Ovary (tissue), 9 donors: ENCODE measurements around the gene EPB41L3. TPM values are rescaled to one million over a fixed set of nuclear protein-coding genes. Genes with fewer than 3 reads are reported as not detected.

Experiments
- DNase-seq, 5 donors: peaks; one replicate each; pipeline ENCODE4 v3.0.0-alpha.2; 2019 to 2020
- H3K27ac ChIP-seq, 2 donors: fragments of 200-600 bp; one replicate each; pipeline versions ENCODE4 v1.5.1 to v1.8.0; 2019 to 2022
- H3K27me3 ChIP-seq: fragments of 200-600 bp; one replicate; pipeline ENCODE4 v1.8.0; 2022
- H3K36me3 ChIP-seq: fragments of 200-600 bp; sonication (generic); one replicate; pipeline ENCODE4 v1.5.1; 2019
- H3K4me1 ChIP-seq: one replicate; pipeline ENCODE4 v1.8.1; 2013; ENCODE audit warnings: mild to moderate bottlenecking, moderate library complexity; ENCODE audit not compliant: insufficient read depth
- H3K4me3 ChIP-seq: fragments of 200-600 bp; sonication (generic); one replicate; pipeline ENCODE4 v1.5.1; 2017
- H3K9me3 ChIP-seq, 2 donors: fragments of 200-600 bp in 1 of 2; sonication (generic) in 1 of 2; one replicate each; pipeline versions ENCODE4 v1.5.1 to v1.8.1; 2013 to 2019; ENCODE audit warnings: mild to moderate bottlenecking in 1 of 2, moderate library complexity in 1 of 2
- CTCF ChIP-seq, 3 donors: fragments of 450-650 bp in 2 of 3; fragments of 200-600 bp in 1 of 3; IDR thresholded peaks; one replicate each; pipeline versions ENCODE4 v1.5.1 to v1.8.0; 2016 to 2022; ENCODE audit warnings: antibody characterized with exemption in 3 of 3, mild to moderate bottlenecking in 1 of 3
- EP300 ChIP-seq: sonication (generic); formaldehyde crosslinking; IDR thresholded peaks from one replicate; pipeline ENCODE4 v1.6.1; 2017; ENCODE audit warnings: antibody characterized with exemption
- POLR2A ChIP-seq: fragments of 450-650 bp; IDR thresholded peaks from one replicate; pipeline ENCODE4 v1.6.1; 2017; ENCODE audit warnings: antibody characterized with exemption, mild to moderate bottlenecking, moderate library complexity
- WGBS, 3 donors: extraction: QIAGEN DNeasy Blood & Tissue Kit in 1 of 3; methylation state at CpG; one replicate each; pipeline versions ENCODE4 v1.1.5 to v1.1.7; 2013 to 2017; 5-methylcytosine and 5-hydroxymethylcytosine counted together
- intact Hi-C, 4 donors: fragments of 100-400 bp; cut with DNase I; formaldehyde crosslinking; loops; one replicate each; pipeline versions ENCODE4 v1.11.0 to v1.15.1; 2022 to 2023
- polyA plus RNA-seq, 2 donors: library from polyadenylated mRNA; stranded (reverse); fragments of 200-250 nt in 1 of 2; fragments of 350-450 nt in 1 of 2; fragmentation: Illumina TruSeq in 1 of 2; extraction: RNeasy Lipid Tissue Mini Kit (QIAGEN cat#74804) in 1 of 2; gene quantifications; one replicate each; pipeline ENCODE4 v1.2.3, GENCODE V29; 2013 to 2014
- total RNA-seq, 7 donors: library from RNA; depleted of rRNA in 2 of 7; stranded (reverse); fragments of >200 nt in 2 of 7; fragmentation: NEBNext Ultra II Directional in 3 of 7; extraction: Animal tissue kit (Norgen Biotek cat#: 25700) in 3 of 7; gene quantifications; one replicate each; pipeline versions ENCODE4 v1.1.0 to v1.2.4, GENCODE V29; 2016 to 2023
- donor health status: DM: no; HTN: no; CAD: no; lungs with moderate emphysema.
- donor health status: DM: no; HTN: no; CAD: no.
- donor health status: Bipolar disorder and iron deficiency.
- donor health status: DM: yes; HTN: yes; CAD: no.
- donor health status: DM: no; HTN: no; CAD: no.
- donor health status: DM: yes; HTN: yes; CAD: no.

The EPB41L3 gene
- total and polyA plus RNA-seq, 9 donors = 6.6 to 58.1 (median 29.5) TPM

GRCh38 chr18:5449858-5450509 is 93.8 kb downstream of the EPB41L3 start:
- no peaks in the 10 kb centered on the region for H3K36me3 ChIP-seq
- no peak overlapping the region for H3K27ac ChIP-seq
- no peak for DNase-seq
- no peaks in the 10 kb centered on the region for H3K4me1 ChIP-seq
- no peak overlapping the region for H3K4me3 ChIP-seq
- H3K9me3 ChIP-seq = no peaks in the 10 kb centered on the region
- intact Hi-C loops = no loop called here
- TF ChIP-seq CTCF (IDR thresholded peaks at IDR 0.05) (no peak), EP300 (no peak), POLR2A (no peak)
- WGBS, 3 donors = 86 to 87% (median 86%) methylated on average over 4 of the region's 4 CpGs
- no peaks in the 10 kb centered on the region for H3K27me3 ChIP-seq

- no peaks in the 10 kb centered on the region for H3K36me3 ChIP-seq
- TF ChIP-seq CTCF (IDR thresholded peaks at IDR 0.05) (no peak), EP300 (no peak), POLR2A (no peak)
- WGBS, 3 donors = 92 to 93% (median 93%) methylated on average over 7 of the region's 7 CpGs
- H3K4me3 ChIP-seq = no peak overlapping the region
- intact Hi-C loops = no loop called here
- H3K27ac ChIP-seq = no peak overlapping the region
- no peaks in the 10 kb centered on the region for H3K9me3 ChIP-seq
- no peak for DNase-seq
- no peaks in the 10 kb centered on the region for H3K4me1 ChIP-seq
- no peaks in the 10 kb centered on the region for H3K27me3 ChIP-seq
Measured at GRCh38 chr18:5447442-5447841, 96.4 kb downstream of the EPB41L3 start.

- Histone ChIP-seq H3K4me3 (no peak overlapping the region), H3K27me3 (no peaks in the 10 kb centered on the region), H3K9me3 (no peaks in the 10 kb centered on the region), H3K36me3 (no peaks in the 10 kb centered on the region), H3K27ac (no peak overlapping the region), H3K4me1 (no peaks in the 10 kb centered on the region)
- DNase-seq = no peak
- intact Hi-C loops = no loop called here
- TF ChIP-seq EP300 = no peak
- no peak for TF ChIP-seq CTCF (IDR thresholded peaks at IDR 0.05)
- TF ChIP-seq POLR2A = no peak
- WGBS, 3 donors = 71 to 84% (median 79%) methylated on average over 4 of the region's 4 CpGs
Measured at GRCh38 chr18:5444847-5445246, 99.0 kb downstream of the EPB41L3 start.

GRCh38 chr18:5444269-5444668 is 99.5 kb downstream of the EPB41L3 start:
- WGBS, 3 donors = 58 to 77% (median 67%) methylated on average over 3 of the region's 3 CpGs
- H3K4me1 ChIP-seq = no peaks in the 10 kb centered on the region
- TF ChIP-seq POLR2A = no peak
- TF ChIP-seq CTCF (IDR thresholded peaks at IDR 0.05) = no peak
- TF ChIP-seq EP300 = no peak

More at GRCh38 chr18:5444269-5444668, 99.5 kb downstream of the EPB41L3 start:
- H3K36me3 ChIP-seq = no peaks in the 10 kb centered on the region
- no peak overlapping the region for H3K4me3 ChIP-seq
- intact Hi-C loops = no loop called here
- H3K9me3 ChIP-seq = no peaks in the 10 kb centered on the region
- H3K27me3 ChIP-seq = no peaks in the 10 kb centered on the region
- no peak overlapping the region for H3K27ac ChIP-seq
- DNase-seq = no peak
